Measurements from ENCODE around the gene EDARADD.

EDARADD gene

DNA sequence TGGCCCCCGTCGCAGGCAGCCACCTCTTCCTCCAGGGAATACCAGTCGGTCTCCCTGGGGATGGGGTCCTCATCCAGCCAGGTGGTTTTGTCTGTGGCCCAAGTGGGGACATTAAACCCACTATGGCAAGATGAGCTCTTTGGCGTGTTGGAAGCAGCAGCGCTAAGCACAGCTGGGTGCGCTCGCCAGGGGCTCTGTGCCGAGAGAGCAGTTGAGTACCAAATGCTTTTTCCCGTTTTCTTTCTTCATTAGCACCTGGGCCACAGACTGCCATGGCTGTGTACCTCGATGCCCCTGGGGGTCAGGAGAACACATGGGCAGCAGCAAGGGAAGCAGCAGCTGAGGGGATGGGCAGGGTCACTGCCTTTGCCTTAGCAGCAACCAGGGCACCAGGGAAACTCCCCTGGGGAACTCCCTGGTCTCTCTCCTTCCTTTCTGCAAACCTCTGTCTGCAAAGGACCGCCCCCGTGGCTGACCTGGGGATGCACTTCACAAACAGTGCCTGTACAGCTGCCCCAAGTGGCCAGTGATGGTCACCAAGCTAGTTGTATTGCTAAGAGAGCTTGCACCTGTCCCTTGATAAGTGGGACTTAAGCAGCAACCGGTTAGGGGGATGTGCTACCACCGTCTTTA lies 31.1 kb downstream of the EDARADD start:
- DNase-seq (ENCODE audit: low read depth): no peak
- TF ChIP-seq, protein P1, sequence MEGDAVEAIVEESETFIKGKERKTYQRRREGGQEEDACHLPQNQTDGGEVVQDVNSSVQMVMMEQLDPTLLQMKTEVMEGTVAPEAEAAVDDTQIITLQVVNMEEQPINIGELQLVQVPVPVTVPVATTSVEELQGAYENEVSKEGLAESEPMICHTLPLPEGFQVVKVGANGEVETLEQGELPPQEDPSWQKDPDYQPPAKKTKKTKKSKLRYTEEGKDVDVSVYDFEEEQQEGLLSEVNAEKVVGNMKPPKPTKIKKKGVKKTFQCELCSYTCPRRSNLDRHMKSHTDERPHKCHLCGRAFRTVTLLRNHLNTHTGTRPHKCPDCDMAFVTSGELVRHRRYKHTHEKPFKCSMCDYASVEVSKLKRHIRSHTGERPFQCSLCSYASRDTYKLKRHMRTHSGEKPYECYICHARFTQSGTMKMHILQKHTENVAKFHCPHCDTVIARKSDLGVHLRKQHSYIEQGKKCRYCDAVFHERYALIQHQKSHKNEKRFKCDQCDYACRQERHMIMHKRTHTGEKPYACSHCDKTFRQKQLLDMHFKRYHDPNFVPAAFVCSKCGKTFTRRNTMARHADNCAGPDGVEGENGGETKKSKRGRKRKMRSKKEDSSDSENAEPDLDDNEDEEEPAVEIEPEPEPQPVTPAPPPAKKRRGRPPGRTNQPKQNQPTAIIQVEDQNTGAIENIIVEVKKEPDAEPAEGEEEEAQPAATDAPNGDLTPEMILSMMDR (conservative IDR thresholded peaks at IDR 0.05; ENCODE audit: control insufficient read depth, insufficient read depth, low read depth, low read length): no peak
- no peak overlapping the region for H3K4me3 ChIP-seq (ENCODE audit: control insufficient read depth, low read depth, low read length)

DNA sequence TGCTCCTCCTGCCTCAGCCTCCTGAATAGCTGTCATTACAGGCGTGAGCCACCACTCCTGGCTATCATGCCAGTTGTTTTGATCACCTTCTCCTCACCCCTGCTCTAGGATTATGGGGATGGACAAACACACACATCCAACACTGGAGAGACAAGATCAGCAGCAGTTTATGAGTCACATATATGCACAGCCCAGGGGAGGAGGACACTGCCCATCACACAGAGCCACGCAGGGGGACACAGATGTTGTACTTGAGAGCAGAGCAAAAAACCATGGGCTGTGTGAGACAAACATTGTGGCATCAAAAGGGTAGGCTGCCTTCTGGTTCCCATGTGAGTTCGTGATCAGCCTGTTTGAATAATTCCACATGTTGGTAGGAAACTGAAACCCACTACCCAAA lies 32.1 kb downstream of the EDARADD start:
- H3K4me3 ChIP-seq (ENCODE audit: control insufficient read depth, low read depth, low read length): no peak overlapping the region
- TF ChIP-seq, protein P1 (conservative IDR thresholded peaks at IDR 0.05; ENCODE audit: control insufficient read depth, insufficient read depth, low read depth, low read length): no peak
- DNase-seq (ENCODE audit: low read depth): no peak

DNA sequence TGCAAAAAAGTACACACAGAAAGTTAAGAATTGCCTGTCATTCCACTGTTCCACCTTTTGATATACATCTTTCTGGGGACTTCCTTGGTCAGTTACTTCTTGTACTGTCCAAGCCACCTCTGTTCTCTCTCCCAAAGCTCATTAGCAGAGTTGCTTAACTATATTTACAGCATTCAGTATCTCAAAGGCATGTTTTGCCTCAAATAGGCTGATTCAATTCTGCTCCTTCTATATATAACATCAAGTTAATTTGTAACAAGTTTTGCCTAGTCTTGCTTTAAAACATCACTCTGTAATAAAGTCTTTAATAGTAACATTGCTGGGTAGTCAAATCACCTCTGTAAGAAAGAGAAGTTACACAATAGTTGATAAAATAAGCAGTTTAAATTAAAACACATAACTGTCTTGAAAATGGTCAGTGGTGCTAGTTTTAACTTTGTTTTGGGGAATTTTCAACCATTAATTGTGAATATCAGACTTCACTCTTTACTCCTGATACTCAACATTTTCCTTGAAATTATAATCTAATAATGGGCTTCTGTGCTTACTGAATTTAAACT lies 35.7 kb downstream of the EDARADD start:
- DNase-seq (ENCODE audit: low read depth): no peak
- TF ChIP-seq, protein P1 (conservative IDR thresholded peaks at IDR 0.05; ENCODE audit: control insufficient read depth, insufficient read depth, low read depth, low read length): no peak

DNA sequence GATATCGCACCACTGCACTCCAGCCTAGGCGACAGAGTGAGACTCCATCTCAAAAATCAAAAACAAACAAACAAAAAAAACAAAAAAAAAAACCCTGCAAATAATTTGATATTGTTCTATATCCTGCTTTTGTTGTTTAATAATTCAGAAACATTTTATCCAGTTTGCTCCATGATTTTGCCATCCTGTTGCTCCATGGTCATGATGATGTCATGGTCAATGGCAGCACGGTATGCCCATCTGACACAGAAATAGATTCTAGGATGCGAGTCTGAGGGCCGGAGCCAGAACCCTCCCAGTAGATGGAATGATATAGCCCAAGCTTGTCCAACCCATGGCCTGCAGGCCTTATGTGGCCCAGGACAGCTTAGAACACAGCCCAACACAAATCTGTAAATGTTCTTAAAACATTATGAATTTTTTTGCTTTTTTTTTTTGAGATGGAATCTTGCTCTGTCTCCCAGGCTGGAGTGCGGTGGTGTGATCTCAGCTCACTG lies 39.8 kb downstream of the EDARADD start:
- TF ChIP-seq, protein P1 (conservative IDR thresholded peaks at IDR 0.05; ENCODE audit: control insufficient read depth, insufficient read depth, low read depth, low read length): no peak
- H3K4me3 ChIP-seq (ENCODE audit: control insufficient read depth, low read depth, low read length): no peak overlapping the region
- DNase-seq (ENCODE audit: low read depth): no peak

More for the DNA sequence above, 35.7 kb downstream of the EDARADD start:
- no peak overlapping the region for H3K4me3 ChIP-seq (ENCODE audit: control insufficient read depth, low read depth, low read length)

DNA sequence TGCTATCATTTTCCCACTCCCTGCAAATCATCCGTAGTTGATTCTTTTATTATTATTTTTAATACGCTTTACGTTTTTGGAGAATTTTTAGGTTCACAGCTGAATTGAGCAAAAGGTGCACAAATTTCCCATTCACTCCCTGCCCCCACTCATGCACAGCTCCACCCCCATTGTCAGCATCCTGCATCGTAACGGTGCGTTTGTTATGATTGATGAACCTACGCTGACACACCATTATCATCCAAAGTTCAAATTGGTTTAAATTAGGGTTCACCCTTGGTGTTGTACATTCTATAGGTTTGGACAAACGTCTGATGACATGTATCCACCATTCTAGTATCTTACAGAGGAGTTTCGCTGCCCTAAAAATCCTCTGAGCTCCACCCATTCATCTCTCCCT lies 44.5 kb downstream of the EDARADD start:
- TF ChIP-seq, protein P1 (conservative IDR thresholded peaks at IDR 0.05; ENCODE audit: control insufficient read depth, insufficient read depth, low read depth, low read length): no peak
- H3K4me3 ChIP-seq (ENCODE audit: control insufficient read depth, low read depth, low read length): no peak overlapping the region
- no peak for DNase-seq (ENCODE audit: low read depth)

DNA sequence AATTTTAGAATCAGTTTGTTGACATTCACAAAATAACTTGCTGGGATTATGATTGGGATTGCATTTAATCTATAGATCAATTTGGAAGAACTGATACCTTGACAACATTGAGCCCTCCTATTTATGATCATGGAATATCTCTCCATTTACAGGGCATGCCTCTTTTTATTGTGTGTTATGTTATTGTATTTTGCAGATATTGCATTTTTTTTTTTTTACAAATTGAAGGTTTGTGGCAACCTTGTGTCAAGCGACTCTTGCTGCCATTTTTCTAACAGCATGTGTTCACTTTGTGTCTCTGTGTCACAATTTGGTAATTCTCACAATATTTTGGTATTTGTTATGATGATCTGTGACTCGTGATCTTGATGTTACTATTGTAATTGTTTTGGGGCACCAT lies 46.3 kb downstream of the EDARADD start:
- no peak overlapping the region for H3K4me3 ChIP-seq (ENCODE audit: control insufficient read depth, low read depth, low read length)
- DNase-seq (ENCODE audit: low read depth): no peak
- TF ChIP-seq, protein P1 (conservative IDR thresholded peaks at IDR 0.05; ENCODE audit: control insufficient read depth, insufficient read depth, low read depth, low read length): no peak
